ENCODE results near the gene MRPL33. TPM values are rescaled to one million over a fixed set of nuclear protein-coding genes. Genes with fewer than 3 reads are reported as not detected.

MRPL33 gene
- total RNA-seq, 1 donor: 75.2 TPM

DNA sequence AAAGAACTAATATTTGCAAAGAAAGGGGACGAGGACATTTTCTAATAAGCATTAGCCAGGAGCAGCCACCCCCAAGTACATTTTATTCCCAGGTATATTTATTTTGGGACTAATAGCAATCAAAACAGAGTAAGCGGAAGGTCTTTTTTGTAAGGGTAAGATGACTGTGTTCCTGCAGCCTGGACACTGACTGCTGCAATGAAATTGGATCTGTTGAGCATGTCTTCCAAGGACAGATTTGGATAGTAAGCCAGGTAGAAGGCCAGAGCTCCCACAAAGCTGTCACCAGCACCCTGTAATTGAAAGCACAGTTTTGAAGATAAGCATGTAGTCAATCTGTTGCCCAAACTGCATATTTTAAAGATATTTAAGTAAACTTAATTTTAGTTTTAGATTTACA, 10.0 kb downstream of the MRPL33 start:
- Histone ChIP-seq H3K9me3 (ENCODE audit: low read depth, low read length) (no peaks in the 10 kb centered on the region), H3K27me3 (ENCODE audit: insufficient read depth, low read length) (no peaks in the 10 kb centered on the region), H3K4me3 (ENCODE audit: low read length) (no peak overlapping the region), H3K4me1 (ENCODE audit: insufficient read depth, low read length) (peaks cover 13% of the 10 kb centered on the region)

- no peak overlapping the region for H3K4me3 ChIP-seq (ENCODE audit: low read length)
- peaks cover 7% of the 10 kb centered on the region for H3K4me1 ChIP-seq (ENCODE audit: insufficient read depth, low read length)
- H3K27me3 ChIP-seq (ENCODE audit: insufficient read depth, low read length): no peaks in the 10 kb centered on the region
- H3K9me3 ChIP-seq (ENCODE audit: low read depth, low read length): no peaks in the 10 kb centered on the region
Measured at GRCh38 chr2:27782701-27783100, 11.2 kb downstream of the MRPL33 start.

DNA sequence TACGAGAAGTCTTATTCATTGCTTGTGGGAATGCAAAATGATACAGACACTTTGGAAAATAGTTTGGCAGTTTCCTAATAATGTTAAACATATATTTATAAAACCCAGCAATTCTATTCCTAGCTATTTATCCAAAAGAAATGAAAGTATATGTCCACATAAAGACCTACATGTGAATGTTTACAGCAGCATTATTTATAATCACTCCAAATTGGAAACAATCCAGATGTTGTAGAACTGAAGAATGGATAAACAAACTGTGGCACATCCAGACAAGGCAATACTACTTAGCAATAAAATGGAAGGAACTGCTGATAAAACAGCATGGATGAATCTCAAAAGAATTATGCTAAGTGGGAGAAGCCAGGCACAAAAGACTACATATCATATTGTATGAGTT, 19.3 kb downstream of the MRPL33 start:
- Histone ChIP-seq H3K4me3 (ENCODE audit: low read length) (no peak overlapping the region), H3K4me1 (ENCODE audit: insufficient read depth, low read length) (peaks cover 17% of the 10 kb centered on the region), H3K27me3 (ENCODE audit: insufficient read depth, low read length) (no peaks in the 10 kb centered on the region), H3K9me3 (ENCODE audit: low read depth, low read length) (no peaks in the 10 kb centered on the region)

DNA sequence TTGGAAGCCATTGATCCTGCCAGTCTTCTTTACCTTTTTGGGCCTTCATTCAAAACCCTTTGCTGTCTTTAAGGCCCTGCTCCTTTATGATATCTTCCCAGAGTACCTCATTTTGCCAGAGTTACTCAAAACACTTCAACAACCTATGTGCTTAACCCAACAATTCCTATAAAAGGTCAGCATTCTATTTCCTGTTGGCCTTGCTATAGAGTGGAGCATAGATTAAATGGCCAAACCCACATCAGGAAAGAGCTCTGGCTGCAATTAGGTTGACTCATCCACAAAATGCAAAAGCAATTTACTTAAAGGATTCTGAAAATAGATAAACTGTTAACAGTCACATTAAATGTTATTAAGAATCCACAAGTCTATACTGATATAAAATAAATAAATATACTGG, 21.2 kb downstream of the MRPL33 start:
- H3K4me1 ChIP-seq (ENCODE audit: insufficient read depth, low read length): peaks cover 36% of the 10 kb centered on the region
- no peaks in the 10 kb centered on the region for H3K9me3 ChIP-seq (ENCODE audit: low read depth, low read length)
- no peak overlapping the region for H3K4me3 ChIP-seq (ENCODE audit: low read length)
- H3K27me3 ChIP-seq (ENCODE audit: insufficient read depth, low read length): no peaks in the 10 kb centered on the region

- Histone ChIP-seq H3K9me3 (ENCODE audit: low read depth, low read length) (no peaks in the 10 kb centered on the region), H3K27me3 (ENCODE audit: insufficient read depth, low read length) (no peaks in the 10 kb centered on the region), H3K4me1 (ENCODE audit: insufficient read depth, low read length) (peaks cover 47% of the 10 kb centered on the region), H3K4me3 (ENCODE audit: low read length) (no peak overlapping the region)
Measured at GRCh38 chr2:27795093-27795834, 23.7 kb downstream of the MRPL33 start.

DNA sequence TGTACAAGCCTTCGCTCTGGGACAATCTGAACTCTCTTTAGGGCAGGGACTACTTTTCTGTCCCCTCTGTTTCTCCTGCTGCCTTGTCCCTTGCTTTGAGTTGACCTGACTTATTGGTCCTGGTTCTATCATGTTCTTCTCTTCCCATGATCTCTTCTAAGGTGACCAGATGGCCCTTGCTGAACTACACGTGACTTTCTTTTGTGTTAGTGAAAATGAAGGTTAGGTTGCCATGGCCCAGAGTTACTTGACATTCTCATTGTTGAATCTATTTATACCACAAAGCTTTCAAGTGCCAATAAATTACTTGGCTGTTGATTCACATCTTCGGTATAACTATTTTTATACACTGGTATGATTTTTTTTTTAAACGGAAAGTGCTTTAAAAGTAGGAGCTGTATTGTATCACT, 24.4 kb downstream of the MRPL33 start:
- Histone ChIP-seq H3K4me1 (ENCODE audit: insufficient read depth, low read length) (peaks cover 47% of the 10 kb centered on the region), H3K27me3 (ENCODE audit: insufficient read depth, low read length) (no peaks in the 10 kb centered on the region), H3K4me3 (ENCODE audit: low read length) (no peak overlapping the region), H3K9me3 (ENCODE audit: low read depth, low read length) (no peaks in the 10 kb centered on the region)

GRCh38 chr2:27796791-27797765, 25.6 kb downstream of the MRPL33 start:
- H3K27me3 ChIP-seq (ENCODE audit: insufficient read depth, low read length): no peaks in the 10 kb centered on the region
- no peaks in the 10 kb centered on the region for H3K9me3 ChIP-seq (ENCODE audit: low read depth, low read length)
- H3K4me3 ChIP-seq (ENCODE audit: low read length): no peak overlapping the region
- peaks cover 47% of the 10 kb centered on the region for H3K4me1 ChIP-seq (ENCODE audit: insufficient read depth, low read length)

GRCh38 chr2:27797841-27798240, 26.3 kb downstream of the MRPL33 start:
- Histone ChIP-seq H3K4me3 (ENCODE audit: low read length) (no peak overlapping the region), H3K4me1 (ENCODE audit: insufficient read depth, low read length) (peaks cover 47% of the 10 kb centered on the region), H3K9me3 (ENCODE audit: low read depth, low read length) (no peaks in the 10 kb centered on the region), H3K27me3 (ENCODE audit: insufficient read depth, low read length) (no peaks in the 10 kb centered on the region)

- peaks cover 53% of the 10 kb centered on the region for H3K4me1 ChIP-seq (ENCODE audit: insufficient read depth, low read length)
Measured at GRCh38 chr2:27798486-27798885, 27.0 kb downstream of the MRPL33 start.

DNA sequence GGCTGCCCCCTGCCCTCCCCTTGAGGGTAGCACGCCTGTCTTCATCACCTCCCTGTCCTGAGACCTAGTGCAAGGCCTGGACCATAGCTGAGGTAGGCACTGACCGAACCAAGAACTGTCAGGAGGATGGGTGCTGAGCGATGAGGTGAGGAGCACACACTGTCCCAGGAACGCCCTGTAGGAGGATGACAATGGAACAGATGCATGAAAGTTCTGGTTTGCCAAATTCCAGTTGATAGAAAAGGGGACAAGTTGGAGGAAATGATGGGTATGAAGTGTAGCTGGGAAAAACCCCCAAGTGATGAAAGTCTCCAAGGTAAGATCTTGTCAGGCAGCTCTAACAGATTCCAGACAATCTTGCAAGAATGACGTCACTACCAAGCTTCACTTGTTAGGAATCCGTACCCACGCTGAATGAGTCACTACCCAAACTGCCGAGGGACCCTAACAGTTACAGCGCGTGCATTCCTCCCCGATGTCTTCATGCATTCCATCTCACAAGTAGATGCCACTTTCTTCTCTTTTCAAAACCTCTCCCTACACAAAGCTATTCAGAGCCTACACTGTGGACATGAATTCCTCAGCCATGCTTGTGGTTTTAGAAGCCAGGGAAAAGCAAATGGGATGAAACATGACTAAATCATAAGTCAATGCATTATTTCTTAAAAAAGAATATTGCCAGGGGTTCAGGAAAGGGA, 27.6 kb downstream of the MRPL33 start:
- no peaks in the 10 kb centered on the region for H3K9me3 ChIP-seq (ENCODE audit: low read depth, low read length)
- H3K4me1 ChIP-seq (ENCODE audit: insufficient read depth, low read length): peaks cover 58% of the 10 kb centered on the region
- no peaks in the 10 kb centered on the region for H3K27me3 ChIP-seq (ENCODE audit: insufficient read depth, low read length)
- no peak overlapping the region for H3K4me3 ChIP-seq (ENCODE audit: low read length)

More at GRCh38 chr2:27798486-27798885, 27.0 kb downstream of the MRPL33 start:
- Histone ChIP-seq H3K27me3 (ENCODE audit: insufficient read depth, low read length) (no peaks in the 10 kb centered on the region), H3K4me3 (ENCODE audit: low read length) (no peak overlapping the region), H3K9me3 (ENCODE audit: low read depth, low read length) (no peaks in the 10 kb centered on the region)

DNA sequence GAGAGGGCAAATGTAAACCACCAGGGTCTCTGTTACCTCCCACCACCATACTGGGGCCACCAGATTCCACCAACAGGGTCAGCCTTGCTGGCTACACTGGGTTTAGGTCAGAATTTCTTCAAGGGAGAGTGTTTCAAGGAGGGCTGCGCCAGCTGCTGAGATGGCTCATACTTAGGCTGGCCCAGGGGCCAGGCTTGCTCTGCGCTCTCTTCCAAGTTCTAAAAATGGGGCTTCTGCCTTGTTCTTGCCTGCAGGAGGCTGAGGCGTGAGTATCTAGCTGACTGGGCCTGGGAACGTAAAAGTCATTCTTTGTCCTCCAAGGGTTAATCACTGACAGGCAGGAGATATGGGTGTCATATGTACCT, 28.1 kb downstream of the MRPL33 start:
- no peaks in the 10 kb centered on the region for H3K9me3 ChIP-seq (ENCODE audit: low read depth, low read length)
- no peaks in the 10 kb centered on the region for H3K27me3 ChIP-seq (ENCODE audit: insufficient read depth, low read length)
- H3K4me1 ChIP-seq (ENCODE audit: insufficient read depth, low read length): peaks cover 63% of the 10 kb centered on the region
- no peak overlapping the region for H3K4me3 ChIP-seq (ENCODE audit: low read length)

DNA sequence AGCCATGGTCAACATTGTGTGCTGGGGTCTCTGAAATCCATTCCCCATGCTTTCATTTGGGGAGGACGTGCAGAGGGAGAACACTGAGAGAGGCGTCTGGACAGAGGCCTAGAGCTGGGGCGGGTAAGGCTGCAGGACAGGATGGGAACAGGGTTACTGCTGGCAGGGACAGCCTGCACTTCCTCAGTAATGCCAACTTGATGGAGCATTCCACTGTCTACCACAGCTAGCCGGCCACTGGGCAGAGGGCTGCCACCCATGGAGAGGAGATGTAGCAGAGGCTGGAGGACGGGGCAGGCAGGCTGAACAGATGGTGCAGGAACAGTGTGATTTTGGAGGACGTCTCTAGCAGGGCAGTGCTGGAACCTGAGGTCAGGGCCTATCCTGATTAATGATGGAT, 29.3 kb downstream of the MRPL33 start:
- Histone ChIP-seq H3K4me3 (ENCODE audit: low read length) (no peak overlapping the region), H3K9me3 (ENCODE audit: low read depth, low read length) (no peaks in the 10 kb centered on the region), H3K4me1 (ENCODE audit: insufficient read depth, low read length) (peaks cover 64% of the 10 kb centered on the region), H3K27me3 (ENCODE audit: insufficient read depth, low read length) (no peaks in the 10 kb centered on the region)

DNA sequence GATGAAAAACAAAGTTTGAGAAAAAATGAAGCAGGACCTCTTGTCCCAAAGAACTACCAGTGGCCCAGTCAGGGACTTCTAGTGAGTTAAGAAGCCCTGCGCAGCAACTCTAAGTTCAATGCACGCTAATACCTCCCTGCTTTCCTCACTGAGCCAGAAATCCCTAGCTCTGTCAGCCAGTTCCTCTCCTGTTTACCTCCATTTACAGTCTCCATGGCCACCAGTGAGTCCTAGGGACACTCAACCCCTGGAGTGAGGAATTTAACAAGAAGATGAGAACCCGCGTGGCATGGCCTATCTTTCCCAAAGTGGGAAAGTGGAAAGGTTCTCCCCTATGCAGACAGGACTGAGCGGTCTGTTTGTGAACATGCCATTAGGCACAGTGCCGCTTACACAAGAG, 31.0 kb downstream of the MRPL33 start:
- peaks cover 56% of the 10 kb centered on the region for H3K4me1 ChIP-seq (ENCODE audit: insufficient read depth, low read length)
- H3K27me3 ChIP-seq (ENCODE audit: insufficient read depth, low read length): no peaks in the 10 kb centered on the region
- no peak overlapping the region for H3K4me3 ChIP-seq (ENCODE audit: low read length)
- H3K9me3 ChIP-seq (ENCODE audit: low read depth, low read length): no peaks in the 10 kb centered on the region

- Histone ChIP-seq H3K27me3 (ENCODE audit: insufficient read depth, low read length) (no peaks in the 10 kb centered on the region), H3K4me1 (ENCODE audit: insufficient read depth, low read length) (peaks cover 51% of the 10 kb centered on the region), H3K4me3 (ENCODE audit: low read length) (no peak overlapping the region), H3K9me3 (ENCODE audit: low read depth, low read length) (no peaks in the 10 kb centered on the region)
Measured at GRCh38 chr2:27803046-27803445, 31.5 kb downstream of the MRPL33 start.

DNA sequence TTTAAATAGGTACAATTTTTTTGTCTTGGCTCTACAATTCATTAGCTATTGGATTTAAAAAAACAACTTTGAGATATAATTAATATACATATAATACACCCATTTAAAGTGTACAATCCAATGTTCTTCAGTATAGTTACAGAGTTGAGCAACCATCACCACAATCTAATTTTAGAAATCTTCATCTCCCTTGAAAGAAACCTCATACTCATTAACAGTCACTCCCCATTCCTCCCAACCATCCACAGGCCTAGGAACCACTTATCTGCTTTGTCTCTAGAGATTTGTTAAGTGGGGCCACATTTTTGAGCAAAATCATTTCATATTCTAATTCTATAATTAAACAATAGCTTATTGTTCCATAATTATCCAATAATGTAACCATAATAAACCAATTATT, 32.6 kb downstream of the MRPL33 start:
- H3K4me1 ChIP-seq (ENCODE audit: insufficient read depth, low read length): peaks cover 54% of the 10 kb centered on the region
- no peak overlapping the region for H3K4me3 ChIP-seq (ENCODE audit: low read length)
- H3K27me3 ChIP-seq (ENCODE audit: insufficient read depth, low read length): no peaks in the 10 kb centered on the region
- H3K9me3 ChIP-seq (ENCODE audit: low read depth, low read length): no peaks in the 10 kb centered on the region

Data from mononuclear cell (primary cell).